K562 (cell line): ENCODE results near the gene FBP1. TPM values are rescaled to one million over a fixed set of nuclear protein-coding genes. Genes with fewer than 3 reads are reported as not detected.

Experiments
- ATAC-seq: fragments of 200-7000 bp; cut with Tn5 transposase; 3 replicates; pipeline ENCODE4 v1.9.1; 2020; ENCODE audit warnings: moderate library complexity
- BruUV-seq: library from RNA; stranded (reverse); fragments of 400-500 nt; replicated peaks from 2 replicates; lab custom pipeline; 2021; lab: Mats Ljungman, UMichigan
- CTCF ChIA-PET: fragments of 300-600 bp; formaldehyde crosslinking; extraction: SDS; loops from one replicate; lab custom pipeline; 2021; ENCODE audit warnings: low intra/inter-chr PET ratio; lab: Yijun Ruan, JAX
- POLR2A ChIA-PET: fragments of 300-600, 350-650 bp; sonication (Branson Sonifier 250); formaldehyde crosslinking; extraction: SDS; loops from one replicate; lab custom pipeline; 2021; ENCODE audit warnings: antibody characterized with exemption, inconsistent platforms; lab: Yijun Ruan, JAX
- DNase-seq, 4 experiments: peaks; one replicate each; pipeline versions ENCODE4 v3.0.0 to v3.0.0-alpha.2; 2011 to 2018; ENCODE audit warnings: low spot score in 3 of 4, mixed read lengths in 3 of 4; ENCODE audit errors: extremely low read depth in 1 of 4
- FAIRE-seq: peaks from 2 replicates; lab custom pipeline; 2011; peaks lifted over from hg19 to GRCh38; lab: Jason Lieb, UNC
- H2AFZ ChIP-seq: 2 replicates; pipeline ENCODE4 v1.6.0; 2011; ENCODE audit warnings: low read depth, low read length, control low read depth, inconsistent platforms
- H3K27ac ChIP-seq: fragments of 200-600 bp; 3 replicates; pipeline ENCODE4 v1.8.0; 2011; ENCODE audit warnings: low read depth, mild to moderate bottlenecking, control low read depth, inconsistent platforms, low read length, moderate library complexity, mixed read lengths; ENCODE audit errors: extremely low read depth
- H3K27me3 ChIP-seq, 2 experiments: fragments of 300-600 bp in 1 of 2; 2 replicates in 1 of 2; 3 replicates in 1 of 2; pipeline versions ENCODE4 v1.6.0 to v1.8.0; 2011; ENCODE audit warnings: inconsistent platforms in 2 of 2, low read length in 2 of 2, mild to moderate bottlenecking in 1 of 2, mixed read lengths in 1 of 2, moderate library complexity in 1 of 2; ENCODE audit not compliant: control insufficient read depth in 2 of 2, insufficient read depth in 2 of 2
- H3K36me3 ChIP-seq: fragments of 300-600 bp; 3 replicates; pipeline ENCODE4 v1.8.0; 2011; ENCODE audit warnings: mild to moderate bottlenecking, low read length, inconsistent platforms; ENCODE audit not compliant: control insufficient read depth, insufficient read depth
- H3K4me1 ChIP-seq, 2 experiments: fragments of 200-600 bp in 1 of 2; replicated peaks in 1 of 2; 2 replicates in 1 of 2; 3 replicates in 1 of 2; pipeline versions ENCODE4 v1.5.1 to v1.8.0; 2011; ENCODE audit warnings: inconsistent platforms in 2 of 2, low read length in 2 of 2, mild to moderate bottlenecking in 1 of 2, mixed read lengths in 1 of 2, moderate library complexity in 1 of 2; ENCODE audit not compliant: control insufficient read depth in 2 of 2, insufficient read depth in 2 of 2
- H3K4me2 ChIP-seq: 2 replicates; pipeline ENCODE4 v1.6.1; 2011; ENCODE audit warnings: low read length, control low read depth, inconsistent platforms, mixed read lengths; ENCODE audit not compliant: insufficient read depth
- H3K4me3 ChIP-seq: fragments of 200-600 bp; sonication (generic), shearing (Covaris generic); 2 replicates; pipeline ENCODE4 v1.5.1; 2016; ENCODE audit warnings: control low read depth, inconsistent platforms
- H3K79me2 ChIP-seq: fragments of 200-600 bp; 3 replicates; pipeline ENCODE4 v1.8.0; 2011; ENCODE audit warnings: low read length, inconsistent platforms; ENCODE audit not compliant: control insufficient read depth, insufficient read depth
- H3K9ac ChIP-seq, 2 experiments: 2 replicates each; pipeline versions ENCODE4 v1.6.0 to v1.6.1; 2011; ENCODE audit warnings: low read depth in 2 of 2, low read length in 2 of 2, control low read depth in 1 of 2, inconsistent platforms in 1 of 2, mild to moderate bottlenecking in 1 of 2, mixed read lengths in 1 of 2; ENCODE audit not compliant: insufficient read depth in 1 of 2
- H3K9me1 ChIP-seq: one replicate; pipeline ENCODE4 v1.6.0; 2011; ENCODE audit warnings: inconsistent platforms, mild to moderate bottlenecking, low read length, moderate library complexity; ENCODE audit not compliant: control insufficient read depth, insufficient read depth
- H3K9me3 ChIP-seq: replicated peaks from 2 replicates; pipeline ENCODE4 v1.5.1; 2011; ENCODE audit warnings: low read depth, low read length, inconsistent platforms; ENCODE audit not compliant: control insufficient read depth, insufficient read depth
- H4K20me1 ChIP-seq: replicated peaks from 2 replicates; pipeline ENCODE4 v1.6.1; 2011; ENCODE audit warnings: low read length, inconsistent platforms, mixed read lengths; ENCODE audit not compliant: control insufficient read depth, insufficient read depth
- BHLHE40 ChIP-seq: IDR thresholded peaks from 2 replicates; pipeline ENCODE4 v1.6.1; 2011; ENCODE audit warnings: low read length, improper control_type of control experiment
- CAMTA2 ChIP-seq: fragments of 250-450 bp; sonication (Bioruptor Pico); conservative IDR thresholded peaks from 2 replicates; pipeline ENCODE4 v1.5.1; 2022
- DMBX1 ChIP-seq: fragments of 250-450 bp; sonication (Bioruptor Pico); IDR thresholded peaks from 2 replicates; pipeline ENCODE4 v1.8.0; 2022; ENCODE audit warnings: inconsistent platforms, mild to moderate bottlenecking, moderate library complexity, borderline replicate concordance
- DPF2 ChIP-seq: fragments of 450-650 bp; IDR thresholded peaks from 2 replicates; pipeline ENCODE4 v1.6.1; 2016
- KLF16 ChIP-seq: IDR thresholded peaks from 2 replicates; pipeline ENCODE4 v1.6.1; 2016; ENCODE audit warnings: antibody characterized with exemption
- SMARCB1 ChIP-seq: IDR thresholded peaks from 2 replicates; pipeline ENCODE4 v1.6.1; 2011; ENCODE audit warnings: improper control_type of control experiment, low read depth; ENCODE audit not compliant: insufficient read length
- SOX6 ChIP-seq: fragments of 450-650 bp; IDR thresholded peaks from 2 replicates; pipeline ENCODE4 v1.6.1; 2014; ENCODE audit warnings: mild to moderate bottlenecking
- TBL1XR1 ChIP-seq, 2 experiments: IDR thresholded peaks; 2 replicates each; pipeline ENCODE4 v1.6.1; 2012; ENCODE audit warnings: improper control_type of control experiment in 2 of 2, low read length in 2 of 2, mild to moderate bottlenecking in 1 of 2
- ZNF253 ChIP-seq: fragments of 250-450 bp; sonication (Bioruptor Pico); conservative IDR thresholded peaks from 2 replicates; pipeline ENCODE4 v1.6.1; 2021; ENCODE audit warnings: mild to moderate bottlenecking
- WGBS: fragments of 100-300 bp; shearing (Covaris generic); methylation state at CpG from one replicate; pipeline ENCODE4 v1.1.6; 2016; ENCODE audit warnings: low coverage, mixed read lengths; ENCODE audit not compliant: insufficient coverage; ENCODE audit errors: missing lambda C conversion rate; 5-methylcytosine and 5-hydroxymethylcytosine counted together
- in situ Hi-C: fragments of 300-500 bp; cut with MboI; formaldehyde crosslinking; loops from 4 replicates; pipeline ENCODE4 v1.15.0; 2018; ENCODE audit warnings: inconsistent platforms, mixed read lengths
- intact Hi-C: fragments of 100-400 bp; cut with micrococcal nuclease; formaldehyde crosslinking; loops from 2 replicates; pipeline ENCODE4 v1.14.2; 2022
- polyA plus RNA-seq, 8 experiments: library from polyadenylated mRNA; depleted of rRNA in 4 of 8; stranded (reverse) in 5 of 8; unstranded in 3 of 8; fragments of >200 nt; fragmentation: Nextera tagmentation in 2 of 8; fragmentation: Illumina TruSeq in 1 of 8; extraction: Ambion mirVana in 2 of 8; extraction: Trizol in 1 of 8; gene quantifications; 2 replicates each; pipeline versions ENCODE4 v1.2.1 to v1.2.3, GENCODE V29; 2011 to 2014; ENCODE audit warnings: inconsistent platforms in 1 of 8, missing spikeins in 1 of 8
- total RNA-seq, 7 experiments: library from RNA; depleted of rRNA in 6 of 7; stranded (reverse); fragments of >200 nt in 6 of 7; fragmentation: Illumina TruSeq in 2 of 7; extraction: Trizol in 2 of 7; gene quantifications; 2 replicates each; pipeline versions ENCODE4 v1.2.1 to v1.2.3, GENCODE V29; 2011 to 2021; ENCODE audit warnings: low replicate concordance in 1 of 7
- TF ChIP-seq, protein P1 (sequence below): sonication (generic); formaldehyde crosslinking; IDR thresholded peaks from 2 replicates; pipeline ENCODE4 v1.8.1; 2023; ENCODE audit warnings: mild to moderate bottlenecking, missing genetic modification reagents
- TF ChIP-seq, protein P2 (sequence below): IDR thresholded peaks from 2 replicates; pipeline ENCODE4 v1.6.1; 2011; ENCODE audit not compliant: insufficient read length; ENCODE audit errors: extremely low read depth

Gene FBP1
- total and polyA plus RNA-seq, 9 of the 15 experiments (the other 6 are each of a cell fraction or from before 2014, with no cell fraction given) = 0.24 TPM; not detected in 8

GRCh38 chr9:94632737-94633136 is 6.6 kb downstream of the FBP1 start:
- in situ Hi-C loops = no loop called here
- H3K9me3 ChIP-seq = no peaks in the 10 kb centered on the region
- ChIA-PET POLR2A (interaction anchor here (0.7 kb wide), 1 partner anchor 116 kb away, joined by 5 read pairs; no protein-coding TSS in a partner anchor), CTCF (no interaction called here)
- H3K9me1 ChIP-seq = no peaks in the 10 kb centered on the region
- 0 out of 2 replicates have a peak, but pooled peaks cover 4% of the 10 kb centered on the region for H4K20me1 ChIP-seq
- 0% methylated on average over 5 of the region's 5 CpGs for WGBS
- no peak overlapping the region for H3K4me2 ChIP-seq
- H3K36me3 ChIP-seq = no peaks in the 10 kb centered on the region
- intact Hi-C loops = no loop called here
- DNase-seq = no peak
- no peak overlapping the region for H3K9ac ChIP-seq
- H3K79me2 ChIP-seq = no peaks in the 10 kb centered on the region
- BruUV-seq = no TSS peak
- H3K4me1 ChIP-seq = no peaks in the 10 kb centered on the region
- no peak overlapping the region for H3K27ac ChIP-seq
- no peak overlapping the region for H3K4me3 ChIP-seq
- TF ChIP-seq CAMTA2 (CRISPR knock-in tag) = no peak
- TF ChIP-seq KLF16 = no peak
- no peak for TF ChIP-seq SMARCB1
- no peak for TF ChIP-seq BHLHE40
- TF ChIP-seq TBL1XR1 (IDR thresholded peaks at IDR 0.05; ENCODE audit: low read length in 2 of 2) = no peak
- TF ChIP-seq, protein P1, sequence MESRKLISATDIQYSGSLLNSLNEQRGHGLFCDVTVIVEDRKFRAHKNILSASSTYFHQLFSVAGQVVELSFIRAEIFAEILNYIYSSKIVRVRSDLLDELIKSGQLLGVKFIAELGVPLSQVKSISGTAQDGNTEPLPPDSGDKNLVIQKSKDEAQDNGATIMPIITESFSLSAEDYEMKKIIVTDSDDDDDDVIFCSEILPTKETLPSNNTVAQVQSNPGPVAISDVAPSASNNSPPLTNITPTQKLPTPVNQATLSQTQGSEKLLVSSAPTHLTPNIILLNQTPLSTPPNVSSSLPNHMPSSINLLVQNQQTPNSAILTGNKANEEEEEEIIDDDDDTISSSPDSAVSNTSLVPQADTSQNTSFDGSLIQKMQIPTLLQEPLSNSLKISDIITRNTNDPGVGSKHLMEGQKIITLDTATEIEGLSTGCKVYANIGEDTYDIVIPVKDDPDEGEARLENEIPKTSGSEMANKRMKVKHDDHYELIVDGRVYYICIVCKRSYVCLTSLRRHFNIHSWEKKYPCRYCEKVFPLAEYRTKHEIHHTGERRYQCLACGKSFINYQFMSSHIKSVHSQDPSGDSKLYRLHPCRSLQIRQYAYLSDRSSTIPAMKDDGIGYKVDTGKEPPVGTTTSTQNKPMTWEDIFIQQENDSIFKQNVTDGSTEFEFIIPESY = no peak
- TF ChIP-seq DPF2 = no peak
- no peak for TF ChIP-seq SOX6
- TF ChIP-seq, protein P2, sequence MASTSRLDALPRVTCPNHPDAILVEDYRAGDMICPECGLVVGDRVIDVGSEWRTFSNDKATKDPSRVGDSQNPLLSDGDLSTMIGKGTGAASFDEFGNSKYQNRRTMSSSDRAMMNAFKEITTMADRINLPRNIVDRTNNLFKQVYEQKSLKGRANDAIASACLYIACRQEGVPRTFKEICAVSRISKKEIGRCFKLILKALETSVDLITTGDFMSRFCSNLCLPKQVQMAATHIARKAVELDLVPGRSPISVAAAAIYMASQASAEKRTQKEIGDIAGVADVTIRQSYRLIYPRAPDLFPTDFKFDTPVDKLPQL = no peak
- no peak for TF ChIP-seq ZNF253 (CRISPR knock-in tag)
- TF ChIP-seq DMBX1 (CRISPR knock-in tag) = no peak
- H2AFZ ChIP-seq = no peak overlapping the region
- FAIRE-seq = no peak
- no peak for ATAC-seq
- H3K27me3 ChIP-seq = peaks cover 38 to 61% of the 10 kb centered on the region in 2 experiments
